Measurements from ENCODE around the gene AGFG2.
"Not testable (repeated sequence)": the region's sequence is repeated elsewhere in the genome, so short reads cannot be mapped to it uniquely, and the experiment has no call there.

The AGFG2 gene

DNA sequence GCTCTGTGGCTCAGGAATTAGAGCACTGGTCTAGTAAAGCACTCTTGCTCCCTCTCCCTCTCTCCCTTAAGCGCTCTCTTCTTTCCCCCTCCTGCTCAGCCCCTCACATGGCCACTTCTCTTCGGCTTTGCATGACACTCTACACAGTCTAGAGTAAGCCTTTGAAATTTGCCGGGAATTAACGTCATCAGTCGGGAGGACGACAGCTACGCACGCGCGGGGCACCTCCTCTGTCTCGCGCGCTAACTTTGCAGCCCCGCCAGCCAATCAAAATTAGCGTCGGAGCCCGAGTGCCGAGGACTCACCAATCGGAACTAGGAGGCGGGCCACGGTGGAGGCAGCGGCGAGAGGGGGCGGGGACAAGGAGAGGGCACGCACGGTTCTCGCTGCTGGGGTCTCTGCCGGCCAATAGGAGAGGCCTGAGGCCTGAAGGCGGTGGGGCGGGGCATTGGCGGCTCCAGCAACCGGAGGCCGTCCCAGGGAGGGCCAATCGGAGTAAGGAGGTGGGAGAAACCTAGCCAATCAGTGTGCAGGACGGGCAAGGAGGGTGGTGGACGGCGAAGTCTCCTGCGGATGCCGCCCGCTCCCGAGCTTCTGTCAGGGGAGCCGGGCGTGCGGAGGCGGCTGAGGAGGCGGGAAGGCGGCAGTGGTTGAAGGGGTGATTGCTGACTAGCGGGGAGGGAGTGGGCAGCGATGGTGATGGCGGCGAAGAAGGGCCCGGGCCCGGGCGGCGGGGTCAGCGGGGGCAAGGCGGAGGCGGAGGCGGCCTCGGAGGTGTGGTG, at the start of gene AGFG2:
Gene AGFG2 (plus strand): TSS at position 550 of the 782 bp plus-strand sequence. CDS start 144 bp downstream, at position 694.
- in situ Hi-C loops (cut with MboI; ENCODE audit: low sequenced_read_pairs), result no loop called here

GRCh38 chr7:100489824-100490223, 49.2 kb upstream of the AGFG2 start:
- in situ Hi-C loops (cut with MboI; ENCODE audit: low sequenced_read_pairs), result no loop called here

GRCh38 chr7:100490483-100491191, 48.4 kb upstream of the AGFG2 start:
- in situ Hi-C loops (cut with MboI; ENCODE audit: low sequenced_read_pairs), result no loop called here

GRCh38 chr7:100491192-100491578, 47.8 kb upstream of the AGFG2 start:
- in situ Hi-C loops (cut with MboI; ENCODE audit: low sequenced_read_pairs), result no loop called here

DNA sequence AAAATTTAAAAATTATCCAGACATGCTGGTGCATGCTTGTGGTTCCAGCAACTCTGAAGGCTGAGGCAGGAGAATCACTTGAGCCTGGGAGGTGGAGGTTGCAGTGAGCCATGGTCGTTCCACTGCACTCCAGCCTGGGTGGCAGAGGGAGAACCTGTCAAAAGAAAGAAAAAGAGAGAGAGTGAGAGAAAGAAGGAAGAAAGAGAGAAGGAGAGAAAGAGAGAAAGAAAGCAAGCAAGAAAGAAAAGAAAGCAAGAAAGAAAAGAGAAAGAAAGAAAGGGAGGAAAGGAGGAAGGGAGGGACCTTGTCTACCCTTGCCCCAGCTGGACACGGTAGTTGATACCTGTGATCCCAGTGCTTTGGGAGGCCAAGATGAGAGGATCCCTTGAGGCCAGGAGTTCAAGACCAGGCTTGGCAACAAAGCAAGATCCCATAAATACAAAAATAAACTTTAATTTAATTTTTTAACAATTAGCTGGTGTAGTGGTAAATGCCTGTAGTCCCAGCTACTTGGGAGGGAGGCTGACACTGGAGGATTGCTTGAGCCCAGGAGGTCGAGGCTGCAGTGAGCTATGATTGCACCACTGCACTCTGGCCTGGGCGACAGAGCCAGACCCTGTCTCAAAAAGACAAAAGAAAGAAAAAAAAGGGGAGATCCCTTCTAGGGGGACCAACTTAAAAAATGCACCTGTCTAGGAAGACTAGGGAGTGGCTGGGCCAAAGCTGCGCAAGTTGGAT, 46.1 kb upstream of the AGFG2 start:
- in situ Hi-C loops (cut with MboI; ENCODE audit: low sequenced_read_pairs), result no loop called here

DNA sequence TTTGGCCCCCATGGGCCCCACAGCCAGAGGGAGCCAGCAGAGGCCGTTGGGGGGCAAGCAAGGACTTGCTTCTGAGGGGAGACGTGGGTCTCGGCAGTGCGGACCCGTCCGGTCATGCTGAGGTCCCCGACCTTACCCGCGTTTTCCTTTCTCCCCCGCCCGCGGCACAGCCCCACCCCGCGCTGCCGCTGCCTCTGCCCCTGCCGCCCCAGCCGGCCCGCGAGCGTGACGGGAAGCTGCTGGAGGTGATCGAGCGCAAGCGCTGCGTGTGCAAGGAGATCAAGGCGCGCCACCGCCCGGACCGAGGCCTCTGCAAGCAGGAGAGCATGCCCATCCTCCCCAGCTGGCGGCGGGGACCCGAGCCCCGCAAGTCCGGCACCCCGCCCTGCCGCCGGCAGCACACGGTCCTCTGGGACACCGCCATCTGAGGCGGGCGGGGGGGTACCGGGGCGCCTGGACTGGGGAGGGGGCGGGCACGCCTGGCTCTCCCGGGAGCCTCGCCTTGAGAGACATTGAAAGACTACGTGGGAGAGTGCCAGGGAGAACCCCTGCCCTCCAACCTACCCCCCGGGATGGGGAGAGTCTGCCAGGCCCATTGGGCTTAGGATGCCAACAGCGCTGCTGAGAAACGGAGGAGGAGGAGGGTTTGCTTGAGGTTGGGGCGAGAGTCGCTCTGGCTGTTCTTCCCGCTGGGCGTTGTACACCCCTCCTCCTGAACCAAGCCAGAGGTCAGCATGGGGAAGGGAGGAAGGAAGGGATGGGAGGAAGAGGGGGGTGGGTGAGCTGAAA, 45.3 kb upstream of the AGFG2 start:
- in situ Hi-C loops (cut with MboI; ENCODE audit: low sequenced_read_pairs), result no loop called here

DNA sequence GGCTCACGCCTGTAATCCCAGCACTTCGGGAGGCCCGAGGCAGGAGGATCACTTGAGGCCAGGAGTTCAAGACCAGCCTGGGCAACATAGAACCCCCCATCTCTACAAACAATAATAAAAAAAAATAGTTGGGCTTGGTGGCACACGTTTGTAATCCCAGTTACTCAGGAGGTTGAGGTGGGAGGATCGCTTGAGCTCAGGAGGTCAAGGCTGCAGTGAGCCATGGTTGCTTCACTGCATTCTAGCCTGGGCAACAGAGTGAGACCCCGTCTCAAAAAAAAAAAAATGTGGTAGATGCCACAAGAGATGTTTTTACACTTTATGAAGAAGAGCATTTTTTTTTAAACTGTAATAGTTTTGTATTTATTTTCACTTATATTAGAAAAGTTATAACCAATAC, 42.5 kb upstream of the AGFG2 start:
- in situ Hi-C loops (cut with MboI; ENCODE audit: low sequenced_read_pairs), result no loop called here

- in situ Hi-C loops (cut with MboI; ENCODE audit: low sequenced_read_pairs), result not testable (repeated sequence)
These were observed 38.3 kb upstream of the AGFG2 start for GRCh38 chr7:100500743-100501142.

GRCh38 chr7:100504031-100504430, 35.0 kb upstream of the AGFG2 start:
- in situ Hi-C loops (cut with MboI; ENCODE audit: low sequenced_read_pairs), result not testable (repeated sequence)

GRCh38 chr7:100504887-100505611, 34.0 kb upstream of the AGFG2 start:
- in situ Hi-C loops (cut with MboI; ENCODE audit: low sequenced_read_pairs), result no loop called here

GRCh38 chr7:100506356-100506923, 32.6 kb upstream of the AGFG2 start:
- in situ Hi-C loops (cut with MboI; ENCODE audit: low sequenced_read_pairs), result no loop called here

DNA sequence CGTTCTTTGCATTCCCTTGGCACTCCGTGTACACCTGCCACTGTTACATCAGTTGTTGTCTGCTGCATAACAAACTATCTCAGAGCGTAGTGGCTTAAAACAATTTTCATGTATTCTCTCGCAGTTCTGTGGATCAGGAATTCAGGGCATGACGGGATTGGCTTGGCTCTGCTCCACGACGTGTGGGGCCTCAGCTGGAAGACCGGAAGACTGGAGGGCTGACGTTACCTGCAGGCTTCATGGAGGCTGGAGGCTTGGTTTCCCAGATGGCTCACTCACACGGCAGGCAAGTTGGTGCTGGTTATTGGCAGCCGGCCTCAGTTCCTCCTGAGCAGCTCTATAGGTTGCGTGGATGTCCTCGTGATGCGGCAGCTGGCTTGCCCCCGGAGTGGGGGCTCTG, 29.8 kb upstream of the AGFG2 start:
- in situ Hi-C loops (cut with MboI; ENCODE audit: low sequenced_read_pairs), result no loop called here

DNA sequence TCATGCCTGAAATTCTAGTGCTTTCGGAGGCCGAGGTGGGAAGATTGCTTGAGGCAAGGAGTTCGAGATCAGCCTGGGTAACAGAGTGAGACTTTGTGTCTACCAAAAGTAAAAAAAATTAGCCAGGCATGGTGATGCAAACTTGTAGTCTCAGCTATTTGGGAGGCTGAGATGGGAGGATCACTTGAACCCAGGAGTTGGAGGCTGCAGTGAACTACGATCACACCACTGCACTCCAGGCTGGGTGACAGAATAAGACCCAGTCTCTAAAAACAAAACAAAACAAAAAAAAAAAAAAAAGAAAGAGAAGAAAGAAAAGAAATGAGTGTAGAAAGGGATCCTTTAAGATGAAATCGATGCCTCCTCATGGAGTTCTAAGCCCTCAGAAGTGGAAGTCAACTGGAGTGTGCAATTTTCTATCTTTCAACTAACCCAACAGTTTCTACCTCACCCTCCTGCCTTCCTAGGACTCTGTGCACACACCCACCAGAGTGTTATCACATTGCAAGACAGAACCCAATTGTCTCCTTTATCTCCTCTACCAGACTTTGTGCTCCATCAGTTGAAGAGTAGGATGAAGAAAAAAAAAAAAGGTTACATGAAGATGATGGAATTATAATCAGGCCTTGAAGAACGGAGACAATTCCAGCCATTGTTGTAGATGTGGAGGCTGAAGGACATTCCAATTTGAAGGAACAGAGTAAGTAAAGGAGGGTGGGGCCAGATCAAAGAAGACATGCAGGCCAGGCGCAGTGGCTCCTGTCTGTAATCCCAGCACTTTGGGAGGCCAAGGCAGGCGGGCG, 28.4 kb upstream of the AGFG2 start:
- in situ Hi-C loops (cut with MboI; ENCODE audit: low sequenced_read_pairs), result no loop called here

DNA sequence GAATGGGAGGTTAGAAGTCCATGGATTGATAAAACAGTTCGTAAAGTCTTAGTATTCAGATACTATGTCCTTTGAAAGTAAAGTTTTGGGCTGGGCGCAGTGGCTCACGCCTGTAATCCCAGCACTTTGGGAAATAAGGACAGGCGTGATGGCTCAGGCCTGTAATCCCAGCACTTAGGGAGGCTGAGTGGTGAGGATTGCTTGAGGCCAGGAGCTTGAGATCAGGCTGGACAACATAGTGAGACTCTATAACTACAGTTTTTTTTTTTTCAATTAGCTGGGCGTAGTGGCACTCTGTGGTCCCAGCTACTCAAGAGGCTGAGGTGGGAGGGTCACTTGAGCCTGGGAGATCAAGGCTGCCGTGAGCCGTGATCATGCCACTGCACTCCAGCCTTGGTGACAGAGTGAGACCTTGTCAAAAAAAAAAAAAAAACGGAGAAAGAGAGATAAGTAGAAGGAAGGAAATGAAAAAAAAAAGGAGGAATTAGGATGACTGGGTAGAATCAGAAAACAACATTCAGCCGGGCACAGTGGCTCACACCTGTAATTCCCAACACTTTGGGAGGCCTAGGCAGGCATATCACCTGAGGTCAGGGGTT, 25.7 kb upstream of the AGFG2 start:
- in situ Hi-C loops (cut with MboI; ENCODE audit: low sequenced_read_pairs), result no loop called here

- in situ Hi-C loops (cut with MboI; ENCODE audit: low sequenced_read_pairs), result no loop called here
These were observed 23.9 kb upstream of the AGFG2 start for GRCh38 chr7:100515072-100515532.

- in situ Hi-C loops (cut with MboI; ENCODE audit: low sequenced_read_pairs), result no loop called here
These were observed 22.7 kb upstream of the AGFG2 start for GRCh38 chr7:100516135-100516812.

DNA sequence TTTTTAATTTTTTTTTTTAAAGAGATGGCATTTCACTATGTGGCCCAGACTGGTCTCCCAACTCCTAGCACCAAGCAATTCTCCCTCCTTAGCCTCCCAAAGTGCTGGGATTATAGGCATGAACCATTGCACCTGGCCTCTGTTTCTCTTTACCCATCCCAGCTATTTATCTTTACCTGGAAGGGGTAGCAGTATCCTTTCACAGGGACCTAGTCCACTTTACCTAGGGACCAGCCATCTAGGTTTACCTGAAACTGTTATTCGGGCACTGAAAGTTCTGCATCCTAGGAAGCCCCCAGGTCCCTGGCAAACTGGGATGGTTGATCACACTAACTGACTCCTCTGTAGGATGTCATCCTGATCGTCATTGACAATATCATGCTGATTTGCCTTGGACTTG, 21.7 kb upstream of the AGFG2 start:
- in situ Hi-C loops (cut with MboI; ENCODE audit: low sequenced_read_pairs), result no loop called here

- in situ Hi-C loops (cut with MboI; ENCODE audit: low sequenced_read_pairs), result no loop called here
These were observed 19.4 kb upstream of the AGFG2 start for GRCh38 chr7:100519580-100519979.
